NAMALWA (cell line): ENCODE measurements around the gene LCN2.
"Not testable (repeated sequence)": the region's sequence is repeated elsewhere in the genome, so short reads cannot be mapped to it uniquely, and the experiment has no call there.

Experiments used
- DNase-seq: peaks from one replicate; pipeline ENCODE4 v3.0.0-alpha.2; 2015; ENCODE audit warnings: low spot score

Gene LCN2

DNA sequence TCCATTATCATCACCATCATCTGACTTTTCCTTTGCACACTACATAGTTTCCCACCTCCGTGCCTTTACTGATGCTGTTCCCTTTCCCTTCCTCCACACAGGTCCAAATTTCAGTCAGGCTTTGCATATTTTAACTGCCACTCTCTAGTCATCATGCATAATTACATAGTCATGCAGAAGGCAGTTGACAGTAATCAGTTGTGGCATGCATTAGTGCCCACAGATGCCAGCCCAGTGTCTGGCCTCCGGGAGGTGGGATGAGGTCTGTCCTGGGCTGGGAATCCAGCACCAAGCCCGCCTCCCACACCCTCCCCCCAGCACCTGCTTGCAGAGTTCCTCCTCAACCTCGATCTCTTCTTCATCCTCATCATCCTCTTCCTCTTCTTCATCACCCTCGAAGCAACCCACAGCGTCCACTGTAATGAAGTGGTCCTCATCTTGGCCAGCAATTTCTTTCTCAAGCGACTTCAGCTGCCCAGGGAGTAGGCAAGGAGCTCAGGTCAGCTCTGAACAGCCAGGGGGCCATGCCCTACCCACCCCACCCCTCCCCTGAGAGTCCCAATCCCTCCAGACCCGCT lies 19.6 kb downstream of the LCN2 start:
- no peak for DNase-seq

DNA sequence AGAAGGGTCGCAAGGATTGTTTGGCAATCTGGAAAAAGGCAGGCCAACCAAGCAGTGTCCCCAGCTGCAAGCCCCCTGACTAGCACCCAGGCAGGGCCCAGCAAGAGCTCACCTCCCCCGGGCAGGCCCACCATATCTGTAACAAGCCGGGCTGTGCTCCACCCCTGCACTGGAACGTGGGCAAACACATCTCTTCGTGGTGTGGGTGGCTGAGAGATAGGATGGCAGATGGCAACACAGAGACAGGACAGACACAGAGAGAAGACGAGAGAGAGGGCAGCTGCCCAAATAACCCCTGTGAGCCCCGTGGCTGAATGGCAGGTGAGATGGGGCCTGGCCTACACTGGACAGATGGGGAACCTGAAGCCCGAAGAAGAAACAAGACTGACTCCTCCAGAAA lies 20.2 kb downstream of the LCN2 start:
- no peak for DNase-seq

DNA sequence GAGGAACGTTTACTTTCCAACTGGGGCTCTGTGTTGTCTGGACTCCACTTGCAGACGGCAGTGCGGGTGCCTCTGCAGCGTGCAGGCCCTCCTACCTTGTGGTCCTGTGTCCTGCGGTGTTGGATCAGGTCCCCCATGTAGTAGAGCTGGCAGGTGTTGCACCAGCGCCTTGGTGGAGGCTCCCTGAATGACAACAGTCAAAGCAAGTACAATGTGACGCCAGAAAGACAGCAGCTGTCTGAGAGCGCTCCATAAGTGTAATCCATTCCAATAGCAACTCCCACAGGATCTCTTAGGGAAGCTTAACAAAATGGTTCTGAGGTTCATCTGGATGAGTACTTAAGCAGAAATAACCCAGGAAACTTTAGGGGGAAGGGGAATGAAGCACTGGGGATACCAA lies 20.7 kb downstream of the LCN2 start:
- DNase-seq = no peak

DNA sequence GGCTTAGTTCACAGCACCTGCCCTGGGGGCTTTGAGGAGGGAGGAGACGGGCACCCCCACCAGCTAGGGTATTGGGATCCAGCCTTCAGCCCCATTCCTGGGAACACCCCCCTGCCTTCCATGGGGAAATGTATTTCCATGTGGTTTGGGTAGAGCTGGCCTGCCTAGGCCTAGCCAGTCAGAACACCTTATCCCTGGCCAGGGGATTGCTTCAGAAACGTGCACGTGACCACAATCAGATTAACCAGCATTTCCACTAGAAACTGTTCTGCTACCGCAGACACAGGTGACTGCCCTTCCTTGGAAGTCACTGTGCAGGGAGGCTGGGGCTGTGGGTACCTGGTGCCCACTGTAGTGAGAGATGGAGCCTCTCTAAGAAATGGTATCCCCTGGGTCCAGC lies 24.8 kb downstream of the LCN2 start:
- DNase-seq = no peak

DNA sequence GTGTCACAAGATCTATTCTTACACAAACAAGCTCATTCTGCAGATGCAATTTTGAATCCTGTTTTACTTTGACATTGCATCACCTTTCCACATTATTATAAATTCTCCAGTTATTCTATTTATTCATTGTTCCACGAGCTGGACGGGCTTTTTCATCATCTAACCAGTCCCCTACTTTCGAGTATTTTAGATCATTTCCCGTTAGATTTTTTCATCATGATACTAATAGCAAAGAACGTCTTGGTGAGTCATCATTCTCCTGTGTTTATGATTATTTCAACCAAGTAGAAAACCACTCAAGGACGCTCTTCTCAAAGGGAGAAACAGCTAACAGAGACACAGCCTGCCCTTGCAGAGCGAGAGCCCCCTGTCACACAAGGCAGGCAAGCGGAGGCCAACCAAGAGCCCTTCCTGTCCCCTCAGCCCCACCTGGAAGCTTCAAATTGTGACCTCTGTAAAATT lies 25.9 kb downstream of the LCN2 start:
- no peak for DNase-seq

DNA sequence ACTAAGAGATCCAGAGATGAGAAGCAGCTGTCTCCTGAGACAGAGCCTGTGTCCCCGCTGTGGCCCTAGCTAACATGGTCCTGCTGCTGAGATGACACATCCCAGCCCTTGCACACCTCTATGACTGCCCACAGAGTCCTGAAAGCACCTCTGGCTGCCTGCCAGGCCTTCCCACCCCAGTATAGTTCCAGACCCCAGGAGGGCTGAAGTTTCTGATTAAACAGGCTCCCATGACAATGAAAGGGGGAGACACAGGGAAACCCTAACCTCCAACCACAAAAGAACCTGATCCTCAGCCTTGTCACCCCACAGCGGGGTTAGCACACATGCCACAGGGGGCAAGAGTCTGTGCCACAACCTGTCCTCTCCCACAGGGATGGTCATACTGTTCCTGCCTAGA lies 26.5 kb downstream of the LCN2 start:
- no peak for DNase-seq

DNA sequence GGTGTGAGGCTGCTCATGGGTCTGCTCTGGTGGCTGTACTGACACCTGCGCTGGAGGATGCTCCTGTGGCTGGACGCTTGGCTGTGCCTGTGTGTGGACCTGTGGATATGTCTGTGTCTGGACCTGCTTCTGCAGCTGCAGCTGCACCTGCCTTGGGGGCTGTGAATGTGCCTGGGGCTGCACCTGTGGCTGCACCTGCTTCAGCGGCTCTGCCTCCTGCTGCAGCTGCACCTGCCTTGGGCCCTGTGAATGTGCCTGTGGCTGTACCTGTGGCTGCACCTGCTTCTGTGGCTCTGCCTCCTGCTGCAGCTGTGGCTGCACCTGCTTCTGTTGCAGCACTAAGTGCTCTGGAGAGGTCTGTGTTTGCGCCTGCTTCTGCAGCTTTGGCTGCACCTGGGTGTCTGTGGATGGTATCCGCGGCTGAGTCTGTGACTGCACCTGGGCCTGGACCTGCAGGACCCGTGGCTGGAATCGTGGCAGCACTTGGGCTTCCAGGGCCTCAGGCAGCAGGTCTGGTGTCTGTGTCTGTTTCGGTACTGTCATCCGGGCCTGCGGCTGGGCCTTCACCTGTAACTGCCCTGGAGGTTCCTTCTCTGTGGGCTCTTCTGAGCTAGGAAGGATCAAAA lies 29.7 kb downstream of the LCN2 start:
- DNase-seq = peak; percentile 46

DNA sequence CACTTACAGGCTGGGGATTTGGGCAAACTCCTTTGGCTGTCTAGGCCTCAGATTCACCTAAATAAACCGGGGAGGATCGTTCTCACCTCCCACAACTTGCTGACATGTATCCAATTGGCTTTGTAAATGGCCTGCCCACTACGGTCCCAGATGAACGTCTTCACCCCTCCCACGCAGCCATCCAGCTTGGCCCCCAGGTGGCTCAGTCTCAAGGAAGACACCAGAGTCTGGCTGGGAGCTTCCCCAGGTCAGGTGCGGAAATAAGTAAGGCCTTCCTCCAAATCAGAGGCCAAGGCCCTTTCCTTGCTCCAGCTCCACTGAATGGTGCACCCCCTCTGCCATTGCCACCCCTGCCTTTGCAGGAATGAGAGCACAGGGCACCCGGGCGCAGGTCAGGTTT lies 30.7 kb downstream of the LCN2 start:
- no peak for DNase-seq

DNA sequence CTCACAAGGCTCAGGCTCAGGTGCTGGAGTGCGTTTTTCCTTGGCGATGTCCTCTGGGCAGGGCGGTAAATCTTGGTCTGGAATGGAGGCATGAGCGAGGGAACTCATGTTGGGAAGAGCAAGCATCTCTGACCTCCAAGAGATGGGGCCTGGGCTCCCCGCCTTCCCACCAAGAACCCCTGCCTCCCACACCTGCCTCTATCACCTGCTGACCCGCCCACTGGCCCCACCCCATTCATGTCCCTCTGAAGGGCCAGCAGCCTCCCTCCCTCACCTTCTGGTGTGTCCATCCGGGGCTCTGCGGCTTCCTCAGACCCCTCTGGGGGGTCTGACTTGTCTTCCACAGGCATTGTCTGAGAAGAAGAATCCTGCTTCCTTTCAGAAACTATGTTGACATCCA lies 31.2 kb downstream of the LCN2 start:
- no peak for DNase-seq

DNA sequence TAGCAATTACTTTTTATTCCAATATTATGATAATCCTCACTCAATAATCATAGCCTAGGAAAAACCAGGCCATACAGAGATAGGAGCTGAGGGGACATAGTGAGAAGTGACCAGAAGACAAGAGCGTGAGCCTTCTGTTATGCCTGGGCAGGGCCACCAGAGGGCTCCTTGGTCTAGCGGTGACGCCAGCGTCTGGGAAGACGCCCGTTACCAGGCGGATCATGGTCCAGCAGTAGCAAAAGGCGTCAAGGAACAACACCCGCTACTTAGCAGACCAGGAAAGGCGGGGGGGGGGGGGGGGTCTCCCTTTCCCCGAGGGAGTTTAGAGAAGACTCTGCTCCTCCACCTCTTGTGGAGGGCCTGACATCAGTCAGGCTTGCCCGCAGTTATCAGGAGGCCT lies 32.2 kb downstream of the LCN2 start:
- not testable (repeated sequence) for DNase-seq

DNA sequence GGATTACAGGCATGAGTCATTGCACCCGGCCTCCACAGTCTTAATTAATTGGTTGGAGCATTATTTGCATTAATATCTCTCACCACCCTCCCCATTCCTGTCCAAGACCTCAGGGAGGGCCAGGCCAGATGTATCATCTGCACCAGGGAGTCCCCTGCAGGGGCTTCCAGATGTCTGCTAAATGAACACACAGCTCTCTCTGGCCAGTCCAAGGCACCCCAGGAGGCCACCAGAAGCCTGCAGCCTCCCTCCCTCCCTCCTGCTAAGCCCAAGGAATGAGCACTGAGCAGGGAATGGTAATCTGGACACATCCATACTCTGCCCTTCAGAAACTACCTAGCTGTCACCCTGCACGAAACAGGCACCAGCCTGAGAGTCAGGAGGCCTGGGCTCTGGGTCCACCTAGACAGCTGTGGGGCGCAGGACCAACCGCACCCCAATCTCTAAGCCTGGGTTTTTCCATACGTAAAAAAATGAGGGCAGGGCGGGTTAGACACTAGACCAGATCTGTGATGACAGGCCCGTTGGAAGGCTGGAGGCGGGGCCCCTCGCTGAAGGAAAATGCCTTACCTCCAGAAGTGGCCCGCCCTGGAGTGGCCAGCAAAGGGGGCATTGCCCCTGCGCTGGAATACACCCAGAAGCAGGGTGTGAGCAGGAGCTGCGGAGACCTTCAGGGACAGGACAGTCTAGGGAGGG lies 33.8 kb downstream of the LCN2 start:
- DNase-seq = no peak

DNA sequence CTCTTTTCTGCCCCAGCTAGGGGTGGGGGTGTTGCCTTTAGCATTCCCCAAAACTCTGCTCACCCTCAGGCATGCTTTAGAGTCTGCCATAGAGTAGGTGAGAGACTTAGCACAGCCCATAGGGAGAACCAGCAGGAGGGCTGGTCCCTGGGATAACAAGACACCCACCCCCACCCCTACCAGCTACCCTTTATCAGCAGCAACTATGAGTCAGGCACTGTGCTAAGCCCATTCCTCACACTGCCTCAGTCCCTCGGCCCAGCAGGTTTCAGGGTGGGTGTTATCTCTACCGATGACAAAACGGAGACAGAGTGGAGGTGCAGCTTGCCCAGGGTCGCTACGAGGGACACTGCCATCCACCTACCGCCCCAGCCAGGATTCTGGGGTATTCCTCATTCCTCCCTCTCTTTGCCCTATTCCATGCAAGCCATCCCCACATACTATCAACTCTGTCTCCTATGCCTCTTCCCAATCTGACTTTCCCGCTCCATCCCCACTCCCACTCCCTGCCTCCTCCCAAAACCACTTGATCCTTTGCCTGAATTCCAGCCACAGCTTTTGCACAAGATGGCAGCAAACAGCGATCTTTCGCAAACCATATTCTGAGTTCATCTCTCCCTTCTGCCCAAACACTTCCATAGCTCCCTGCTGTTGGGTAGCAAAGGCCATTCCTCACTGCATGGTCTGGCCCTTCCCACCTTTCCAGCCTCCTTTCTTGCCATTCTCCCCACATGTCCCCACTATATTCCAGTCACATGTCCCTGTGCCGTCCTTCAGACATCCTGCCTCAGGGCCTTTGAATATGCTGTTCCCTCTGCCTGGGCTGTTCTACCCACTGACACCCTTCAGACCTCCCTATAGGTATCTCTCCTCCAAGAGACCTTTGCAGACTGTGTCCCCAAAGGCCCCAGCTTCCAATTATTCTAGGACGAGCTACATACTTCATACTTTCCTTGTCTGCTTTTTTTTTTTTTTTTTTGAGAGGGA lies 37.0 kb downstream of the LCN2 start:
- no peak for DNase-seq

DNA sequence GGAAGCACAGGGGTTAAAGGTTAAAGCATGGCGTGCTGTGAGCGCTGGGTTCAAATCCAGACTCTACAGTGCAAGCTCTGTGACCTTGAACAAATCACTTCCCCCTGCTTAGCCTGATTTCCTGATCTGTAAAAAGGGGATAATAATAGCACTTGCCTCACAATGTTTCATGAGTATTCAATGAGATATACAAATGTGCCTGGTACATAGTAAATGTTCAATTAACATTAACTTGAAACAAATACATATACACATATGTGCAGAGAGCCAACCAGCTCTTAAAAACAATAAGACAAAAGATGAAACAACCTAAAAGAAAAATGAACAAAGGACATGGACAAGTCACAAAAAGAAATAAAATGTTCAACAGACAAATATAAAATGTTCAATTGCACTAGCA lies 38.1 kb downstream of the LCN2 start:
- DNase-seq = no peak

DNA sequence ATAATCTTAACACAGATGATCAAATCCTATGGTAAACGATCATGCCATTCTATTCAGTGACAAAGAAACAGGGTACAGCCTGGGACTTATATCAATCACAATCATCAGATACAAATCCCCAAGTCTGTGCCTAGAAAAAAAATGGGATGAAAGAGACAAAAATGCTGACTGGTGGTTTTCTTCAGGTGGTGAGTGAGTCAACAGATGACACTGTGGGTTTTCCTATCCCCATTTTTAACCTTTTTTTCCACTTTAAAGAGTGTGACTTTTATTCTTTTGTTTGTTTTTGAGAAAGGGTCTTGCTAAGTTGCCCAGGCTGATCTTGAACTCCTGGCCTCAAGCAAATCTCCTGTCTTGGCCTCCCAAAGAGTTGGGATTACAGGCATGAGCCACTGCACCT lies 39.0 kb downstream of the LCN2 start:
- DNase-seq = no peak

DNA sequence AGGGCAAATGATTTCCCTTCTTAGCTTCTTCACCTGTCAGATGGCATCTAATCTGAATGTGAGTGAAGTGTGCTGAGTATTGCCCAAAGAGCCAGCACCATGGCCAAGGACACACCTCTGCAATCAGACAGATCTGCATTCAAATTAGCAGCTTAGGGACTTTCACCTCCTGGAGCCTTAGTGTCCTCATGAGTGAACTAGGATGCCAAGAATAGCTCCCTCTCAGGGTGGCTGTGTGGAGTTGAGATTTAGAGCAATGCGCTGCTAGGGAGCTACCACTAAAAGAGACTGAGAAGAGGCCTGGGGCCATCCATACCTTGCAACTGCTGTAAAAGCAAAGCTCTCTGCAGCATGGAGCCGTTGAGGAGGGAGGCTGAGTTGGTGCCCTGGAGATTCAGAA lies 40.8 kb downstream of the LCN2 start:
- peak; percentile 45 for DNase-seq

DNA sequence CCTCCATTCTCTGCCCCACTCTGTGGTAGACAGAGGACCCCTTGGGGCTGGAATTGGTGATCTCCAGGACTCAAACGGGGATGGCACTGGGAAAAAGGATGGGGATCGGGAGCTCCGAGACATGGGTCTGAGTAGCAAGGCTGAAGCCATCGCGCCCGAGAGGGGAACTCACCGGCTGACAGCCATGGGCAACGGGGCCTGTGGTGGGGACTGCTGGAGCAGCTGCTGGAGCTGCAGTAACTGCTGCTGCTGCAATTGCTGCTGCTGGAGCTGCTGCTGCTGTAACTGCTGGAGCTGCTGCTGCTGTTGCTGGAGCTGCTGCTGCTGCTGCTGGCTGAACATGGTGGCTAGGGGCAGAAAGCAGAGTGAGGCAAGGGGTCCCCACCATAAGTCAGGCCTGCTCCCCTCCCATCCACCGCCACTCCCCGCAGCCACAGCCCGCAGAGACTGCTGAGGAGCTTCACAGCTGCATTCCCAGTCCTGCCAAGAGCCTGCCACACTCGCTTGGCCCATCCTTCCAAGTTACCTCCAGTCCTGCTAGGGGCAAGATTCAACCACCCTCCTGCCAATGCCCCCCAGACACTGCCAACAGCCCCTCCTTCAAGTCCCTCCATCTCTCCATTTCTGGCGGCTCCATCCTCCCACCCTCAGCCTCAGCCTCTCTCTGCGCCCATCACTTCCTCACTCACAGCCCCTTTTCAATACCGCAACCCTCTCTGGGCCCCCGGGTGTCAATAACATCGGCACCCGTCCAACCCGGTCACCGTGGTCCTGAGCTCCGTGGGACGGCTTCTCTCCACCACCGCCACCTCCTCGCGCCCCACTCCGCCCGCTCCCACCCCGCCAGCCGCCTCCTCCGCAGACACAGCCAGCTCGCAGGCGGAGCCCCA lies 41.5 kb downstream of the LCN2 start:
- peak; percentile 36 for DNase-seq

DNA sequence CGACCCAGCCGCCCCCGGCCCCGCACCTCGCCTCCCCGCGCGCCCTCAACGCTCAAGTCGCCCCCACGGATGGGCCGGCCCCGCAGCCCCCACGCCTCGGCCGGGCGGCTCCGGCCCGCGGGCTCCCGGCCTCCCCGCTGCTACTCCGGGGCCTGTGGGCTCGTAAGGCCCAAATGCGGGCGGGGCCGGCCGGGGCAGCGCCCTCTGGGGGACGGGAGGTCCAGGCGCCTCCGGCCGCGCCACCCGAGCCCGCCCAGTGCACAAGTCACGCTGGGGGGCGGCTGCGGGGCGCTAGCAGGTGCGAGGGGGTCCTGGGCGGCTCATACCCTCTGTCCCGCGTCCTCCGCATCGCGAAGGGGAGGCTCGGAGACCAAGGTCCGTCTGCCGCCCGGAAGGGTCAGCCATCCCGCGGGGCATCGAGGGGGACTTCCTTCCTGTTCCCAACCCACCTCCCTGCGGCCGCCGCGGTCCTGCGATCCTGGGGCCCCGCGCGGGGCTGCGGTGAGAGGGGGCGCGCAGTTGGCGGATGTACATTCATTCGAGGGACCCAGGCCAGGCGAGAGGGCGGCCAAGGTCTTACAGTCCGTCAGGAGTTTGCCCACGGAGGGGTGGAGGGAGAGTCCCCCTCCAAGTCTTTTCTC lies 42.3 kb downstream of the LCN2 start, which contains the start of gene CIZ1:
CIZ1 (minus strand) TSS at position 167 of the 641 bp plus-strand sequence. CDS start 715 bp downstream, outside the sequence.
- DNase-seq = peak; percentile 81

DNA sequence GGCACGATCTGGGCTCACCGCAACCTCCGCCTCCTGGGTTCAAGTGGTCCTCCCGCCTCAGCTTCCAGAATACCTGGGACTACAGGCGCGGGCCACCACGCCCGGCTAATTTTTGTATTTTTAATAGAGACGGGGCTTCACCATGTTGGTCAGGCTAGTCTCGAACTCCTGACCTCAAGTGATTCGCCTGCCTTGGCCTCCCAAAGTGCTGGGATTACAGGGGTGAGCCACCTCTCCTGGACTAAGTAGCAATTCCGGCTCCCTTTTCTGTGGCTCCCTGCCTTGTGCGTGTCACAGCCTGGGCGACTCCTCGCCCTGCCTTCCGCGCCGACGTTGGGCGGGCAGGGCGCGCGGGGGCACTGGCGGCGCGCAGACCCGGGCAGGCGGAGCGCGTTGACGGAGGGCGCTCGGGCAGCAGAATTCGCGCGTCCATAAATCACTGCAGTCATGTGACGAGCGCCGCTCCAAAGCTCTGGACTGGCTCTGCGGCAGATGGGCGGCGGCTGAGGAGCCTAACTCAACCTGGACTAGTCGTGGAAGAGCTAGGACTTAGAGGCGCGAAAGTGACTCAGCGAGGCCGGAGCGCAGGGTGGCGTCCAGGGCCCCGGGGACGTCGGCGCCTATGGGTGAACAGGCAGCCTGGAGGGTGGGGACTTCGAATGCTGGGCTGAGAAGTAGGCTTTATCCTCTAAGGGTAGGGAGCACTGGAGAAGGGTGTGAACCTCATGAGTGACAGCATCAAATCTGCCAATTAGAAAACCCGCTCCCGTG lies 43.5 kb downstream of the LCN2 start:
- DNase-seq = no peak

DNA sequence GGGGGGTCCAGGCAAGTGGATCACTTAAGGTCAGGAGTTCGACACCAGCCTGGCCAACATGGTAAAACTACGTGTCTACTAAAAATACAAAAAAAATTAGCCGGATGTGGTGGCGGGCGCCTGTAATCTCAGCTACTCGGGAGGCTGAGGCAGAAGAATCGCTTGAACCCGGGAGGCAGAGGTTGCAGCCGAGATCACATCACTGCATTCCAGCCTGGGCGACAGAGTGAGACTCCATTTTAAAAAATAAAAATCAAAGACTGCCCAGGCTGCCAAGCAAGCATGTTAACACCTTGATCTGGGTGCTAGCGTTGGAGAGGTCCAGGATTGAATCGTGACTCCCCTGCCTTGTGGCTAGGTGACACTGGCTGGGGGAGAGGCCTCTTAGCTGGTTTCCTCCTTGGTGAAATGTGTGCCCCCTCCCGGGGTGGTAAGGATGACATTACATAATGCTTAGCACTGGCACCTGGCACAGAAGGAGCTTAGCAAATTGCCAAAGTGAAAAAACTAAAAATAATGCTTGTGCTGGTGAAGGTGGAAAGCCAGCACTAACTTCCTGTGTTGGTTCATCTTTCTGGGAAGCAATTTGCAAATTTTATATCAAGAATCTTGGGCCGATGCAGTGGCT lies 44.3 kb downstream of the LCN2 start:
- no peak for DNase-seq
